ENCODE results near the gene ZNF883. TPM values are rescaled to one million over a fixed set of nuclear protein-coding genes. Genes with fewer than 3 reads are reported as not detected.

ZNF883 gene
- total and polyA plus RNA-seq, 11 donors: 1.2 to 11.0 (median 5.1) TPM

DNA sequence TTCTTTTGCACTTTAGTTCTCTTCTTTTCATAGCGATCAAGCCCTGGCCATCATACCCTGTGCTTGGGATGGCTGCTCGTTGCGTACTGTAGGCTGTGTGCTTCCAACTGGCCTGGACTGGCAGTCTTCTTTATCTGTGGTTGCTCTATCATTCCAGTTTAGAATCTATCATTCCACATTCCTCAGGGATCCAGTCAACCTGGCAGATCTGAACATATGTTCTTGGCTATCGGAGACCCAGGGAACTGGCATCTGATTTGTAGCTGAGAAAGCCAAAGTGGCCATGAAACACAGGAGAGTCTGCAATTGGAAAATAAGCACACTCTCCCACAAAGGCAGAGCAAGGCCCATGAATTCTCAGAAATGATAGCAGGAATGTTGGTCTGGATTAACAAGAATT lies 98.7 kb downstream of the ZNF883 start:
- no peak overlapping the region for H3K4me3 ChIP-seq
- intact Hi-C loops (cut with DNase I): no loop called here
- no peaks in the 10 kb centered on the region for H3K27me3 ChIP-seq
- ATAC-seq: no peak
- peaks cover 0 to 19% (median 0%) of the 10 kb centered on the region in 12 donors for H3K4me1 ChIP-seq
- no peak for DNase-seq
- no peak for TF ChIP-seq CTCF (IDR thresholded peaks at IDR 0.05)
- no peak for TF ChIP-seq POLR2A (IDR thresholded peaks at IDR 0.05)
- WGBS, 4 donors: 84 to 93% (median 89%) methylated on average over 4 of the region's 4 CpGs
- H3K36me3 ChIP-seq: no peaks in the 10 kb centered on the region
- H3K27ac ChIP-seq: no peak overlapping the region
- H3K9me3 ChIP-seq: no peaks in the 10 kb centered on the region

- peaks cover 0 to 19% (median 0%) of the 10 kb centered on the region in 12 donors for H3K4me1 ChIP-seq
- no peak overlapping the region for H3K27ac ChIP-seq
- H3K9me3 ChIP-seq: no peaks in the 10 kb centered on the region
- H3K27me3 ChIP-seq: no peaks in the 10 kb centered on the region
- no peak overlapping the region for H3K4me3 ChIP-seq
- H3K36me3 ChIP-seq: no peaks in the 10 kb centered on the region
- ATAC-seq: no peak
- WGBS, 4 donors: 66 to 96% (median 88%) methylated on average over 3 of the region's 3 CpGs
- intact Hi-C loops (cut with DNase I): no loop called here
- TF ChIP-seq POLR2A (IDR thresholded peaks at IDR 0.05): no peak
- TF ChIP-seq CTCF (IDR thresholded peaks at IDR 0.05): no peak
- no peak for DNase-seq
These were observed 99.4 kb downstream of the ZNF883 start for GRCh38 chr9:112912636-112913035.

DNA sequence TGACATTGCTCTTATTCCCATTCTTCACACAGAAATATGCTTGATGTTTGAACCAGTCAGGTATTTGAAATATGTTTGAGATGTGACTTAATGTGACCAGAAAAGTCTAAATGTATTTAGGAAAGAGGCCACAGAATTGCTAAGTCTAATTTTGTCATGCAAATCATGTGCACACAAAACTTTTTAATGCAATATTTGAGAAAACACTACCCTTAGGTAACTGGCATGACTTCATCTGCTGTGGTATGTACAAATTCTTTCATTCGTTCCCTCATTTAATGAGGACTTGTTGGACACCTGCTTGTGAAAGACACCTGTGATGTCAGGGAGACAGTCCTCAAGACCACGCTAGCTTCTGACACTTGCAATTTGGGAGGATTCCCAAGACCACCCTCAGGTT lies 100.3 kb downstream of the ZNF883 start:
- no peaks in the 10 kb centered on the region for H3K27me3 ChIP-seq
- ATAC-seq: no peak
- intact Hi-C loops (cut with DNase I): no loop called here
- no peak overlapping the region for H3K4me3 ChIP-seq
- no peak for TF ChIP-seq POLR2A (IDR thresholded peaks at IDR 0.05)
- TF ChIP-seq CTCF (IDR thresholded peaks at IDR 0.05): no peak
- H3K4me1 ChIP-seq: peaks cover 0 to 19% (median 0%) of the 10 kb centered on the region in 12 donors
- no peak overlapping the region for H3K27ac ChIP-seq
- DNase-seq: no peak
- WGBS, 4 donors: 58 to 83% (median 72%) methylated on average over 2 of the region's 2 CpGs
- H3K9me3 ChIP-seq: no peaks in the 10 kb centered on the region
- no peaks in the 10 kb centered on the region for H3K36me3 ChIP-seq

Other genes with a start within 250 kb of the ZNF883 start
- gene SLC46A2, start 121.3 kb downstream of the ZNF883 start, total RNA-seq: under 1 TPM in 3 of 9 donors, not detected in 6; 0.18 to 0.45 (median 0.19) TPM
- under 1 TPM in 1 of 2 donors, not detected in 1; 0.08 TPM for gene SLC46A2, start 121.3 kb downstream of the ZNF883 start, polyA plus RNA-seq
- 1 to 10 TPM in 5 of 9 donors, under 1 TPM in 4; 0.51 to 3.1 (median 1.0) TPM for gene ZFP37, start 44.5 kb upstream of the ZNF883 start, total RNA-seq
- gene ZFP37, start 44.5 kb upstream of the ZNF883 start, polyA plus RNA-seq: 1 to 10 TPM in 1 of 2 donors, under 1 TPM in 1; 0.34 to 1.1 TPM
- 10 to 100 TPM in 6 of 9 donors, 1 to 10 TPM in 3; 5.2 to 26.4 (median 13.8) TPM for gene SLC31A2, start 138.8 kb upstream of the ZNF883 start, total RNA-seq
- gene SLC31A2, start 138.8 kb upstream of the ZNF883 start, polyA plus RNA-seq: 10 to 100 TPM in 1 of 2 donors, 1 to 10 TPM in 1; 9.6 to 17.8 TPM
- 10 to 100 TPM; 15.8 to 45.5 (median 18.7) TPM for gene FKBP15, start 209.1 kb upstream of the ZNF883 start, total RNA-seq
- 10 to 100 TPM in 1 of 2 donors, 1 to 10 TPM in 1; 9.9 to 16.1 TPM for gene FKBP15, start 209.1 kb upstream of the ZNF883 start, polyA plus RNA-seq
- 10 to 100 TPM in 6 of 9 donors, 1 to 10 TPM in 3; 7.9 to 18.2 (median 10.7) TPM for gene SLC31A1, start 209.4 kb upstream of the ZNF883 start, total RNA-seq
- 10 to 100 TPM in 1 of 2 donors, 1 to 10 TPM in 1; 4.2 to 22.3 TPM for gene SLC31A1, start 209.4 kb upstream of the ZNF883 start, polyA plus RNA-seq